GM21381 (cell line): ENCODE data around the gene CTPS1.
A peak's percentile ranks its signal among the peaks of the same experiment; 100 is the strongest.

Experiments used
- ATAC-seq: cut with Tn5 transposase; IDR thresholded peaks from one replicate; pipeline ENCODE4 v1.9.1; 2021; ENCODE audit warnings: mild to moderate bottlenecking, moderate library complexity; ENCODE audit not compliant: unreplicated experiment

Gene CTPS1

GRCh38 chr1:40966417-40966816, 13.1 kb upstream of the CTPS1 start:
- ATAC-seq = no peak

GRCh38 chr1:40969445-40969844, 10.1 kb upstream of the CTPS1 start:
- ATAC-seq = no peak

- no peak for ATAC-seq
Measured at GRCh38 chr1:40971966-40972365, 7.5 kb upstream of the CTPS1 start.

- no peak for ATAC-seq
Measured at GRCh38 chr1:40973912-40974311, 5.6 kb upstream of the CTPS1 start.

- ATAC-seq = no peak
Measured at GRCh38 chr1:40974945-40975344, 4.6 kb upstream of the CTPS1 start.

GRCh38 chr1:40976952-40977690, 2.4 kb upstream of the CTPS1 start:
- ATAC-seq = no peak

- ATAC-seq = no peak
Measured at GRCh38 chr1:40977716-40978115, 1.8 kb upstream of the CTPS1 start.

- ATAC-seq = no peak
Measured at GRCh38 chr1:40978886-40979240, 633 bp upstream of the CTPS1 start.

- ATAC-seq = peak; percentile 17
Measured at GRCh38 chr1:40980068-40980452, 564 bp downstream of the CTPS1 start.

GRCh38 chr1:40980453-40981121, 1.1 kb downstream of the CTPS1 start:
- no peak for ATAC-seq

- no peak for ATAC-seq
Measured at GRCh38 chr1:40981691-40982448, 2.4 kb downstream of the CTPS1 start.

GRCh38 chr1:40982721-40983120, 3.2 kb downstream of the CTPS1 start:
- ATAC-seq = no peak

- no peak for ATAC-seq
Measured at GRCh38 chr1:40983286-40983685, 3.8 kb downstream of the CTPS1 start.

GRCh38 chr1:40984066-40984465, 4.6 kb downstream of the CTPS1 start:
- no peak for ATAC-seq

- no peak for ATAC-seq
Measured at GRCh38 chr1:40984531-40984930, 5.0 kb downstream of the CTPS1 start.

GRCh38 chr1:40985161-40985560, 5.7 kb downstream of the CTPS1 start:
- no peak for ATAC-seq

- ATAC-seq = no peak
Measured at GRCh38 chr1:40985875-40986274, 6.4 kb downstream of the CTPS1 start.

GRCh38 chr1:40986328-40986783, 6.9 kb downstream of the CTPS1 start:
- no peak for ATAC-seq

GRCh38 chr1:40986956-40987355, 7.5 kb downstream of the CTPS1 start:
- no peak for ATAC-seq

GRCh38 chr1:40987439-40988276, 8.2 kb downstream of the CTPS1 start:
- no peak for ATAC-seq

GRCh38 chr1:40988280-40988679, 8.8 kb downstream of the CTPS1 start:
- no peak for ATAC-seq
